Testis (tissue), 5 donors: Measurements from ENCODE around the gene LRP2BP. TPM values are rescaled to one million over a fixed set of nuclear protein-coding genes. Genes with fewer than 3 reads are reported as not detected.
A peak's percentile ranks its signal among the peaks of the same experiment; 100 is the strongest.

ENCODE experiments used
- DNase-seq: peaks from one replicate; pipeline ENCODE4 v3.0.0-alpha.2; 2019
- H3K27ac ChIP-seq, 2 donors: fragments of 200-600 bp; sonication (generic); one replicate each; pipeline ENCODE4 v1.5.1; 2019
- H3K27me3 ChIP-seq: fragments of 200-600 bp; sonication (generic); one replicate; pipeline ENCODE4 v1.5.1; 2019
- H3K36me3 ChIP-seq: fragments of 200-600 bp; sonication (generic); one replicate; pipeline ENCODE4 v1.5.1; 2017; ENCODE audit warnings: low read depth; ENCODE audit errors: missing control alignments
- H3K4me1 ChIP-seq: fragments of 200-600 bp; sonication (generic); one replicate; pipeline ENCODE4 v1.5.1; 2019
- H3K4me3 ChIP-seq, 2 donors: fragments of 200-600 bp; sonication (generic); one replicate each; pipeline ENCODE4 v1.5.1; 2017 to 2019
- H3K9me3 ChIP-seq: fragments of 200-600 bp; sonication (generic); one replicate; pipeline ENCODE4 v1.5.1; 2017
- POLR2A ChIP-seq: fragments of 450-650 bp; IDR thresholded peaks from one replicate; pipeline ENCODE4 v1.6.1; 2017; ENCODE audit warnings: antibody characterized with exemption, mild to moderate bottlenecking, moderate library complexity
- WGBS, 2 donors: methylation state at CpG; one replicate each; pipeline ENCODE4 v1.1.5; 2018; 5-methylcytosine and 5-hydroxymethylcytosine counted together
- intact Hi-C: fragments of 100-400 bp; cut with DNase I; formaldehyde crosslinking; loops from one replicate; pipeline ENCODE4 v1.15.1; 2023; ENCODE audit warnings: low total_unique reads
- long read RNA-seq, 2 donors: transcript quantifications; one replicate each; lab custom pipeline, GENCODE V29; 2026
- polyA plus RNA-seq: library from polyadenylated mRNA; stranded (reverse); fragments of 350-450 nt; fragmentation: Illumina TruSeq; extraction: RNeasy Lipid Tissue Mini Kit (QIAGEN cat#74804); gene quantifications from one replicate; pipeline ENCODE4 v1.2.3, GENCODE V29; 2014; ENCODE audit warnings: low read depth, low replicate concordance; ENCODE audit not compliant: insufficient read depth
- total RNA-seq, 2 donors: library from RNA; depleted of rRNA; stranded (reverse); fragments of >200 nt; gene quantifications; one replicate each; pipeline ENCODE4 v1.2.3, GENCODE V29; 2016
- TF ChIP-seq, protein P1 (sequence below), 3 experiments: fragments of 450-650 bp in 2 of 3; fragments of 200-600 bp in 1 of 3; sonication (generic) in 1 of 3; IDR thresholded peaks; one replicate each; pipeline ENCODE4 v1.5.1; 2016 to 2019; ENCODE audit warnings: antibody characterized with exemption in 3 of 3, mild to moderate bottlenecking in 2 of 3, moderate library complexity in 1 of 3

LRP2BP gene
- total RNA-seq = 10 to 100 TPM in 1 of 2 donors, 1 to 10 TPM in 1; 7.5 to 11.9 TPM
- polyA plus RNA-seq = 49.5 TPM
- long read RNA-seq, donor 1 = 0 reads
- long read RNA-seq, donor 2, partial matches to known transcripts = 31 of 31 reads
- long read RNA-seq, donor 2, other reads (novel, unspliced or antisense) = 0 of 31 reads

DNA sequence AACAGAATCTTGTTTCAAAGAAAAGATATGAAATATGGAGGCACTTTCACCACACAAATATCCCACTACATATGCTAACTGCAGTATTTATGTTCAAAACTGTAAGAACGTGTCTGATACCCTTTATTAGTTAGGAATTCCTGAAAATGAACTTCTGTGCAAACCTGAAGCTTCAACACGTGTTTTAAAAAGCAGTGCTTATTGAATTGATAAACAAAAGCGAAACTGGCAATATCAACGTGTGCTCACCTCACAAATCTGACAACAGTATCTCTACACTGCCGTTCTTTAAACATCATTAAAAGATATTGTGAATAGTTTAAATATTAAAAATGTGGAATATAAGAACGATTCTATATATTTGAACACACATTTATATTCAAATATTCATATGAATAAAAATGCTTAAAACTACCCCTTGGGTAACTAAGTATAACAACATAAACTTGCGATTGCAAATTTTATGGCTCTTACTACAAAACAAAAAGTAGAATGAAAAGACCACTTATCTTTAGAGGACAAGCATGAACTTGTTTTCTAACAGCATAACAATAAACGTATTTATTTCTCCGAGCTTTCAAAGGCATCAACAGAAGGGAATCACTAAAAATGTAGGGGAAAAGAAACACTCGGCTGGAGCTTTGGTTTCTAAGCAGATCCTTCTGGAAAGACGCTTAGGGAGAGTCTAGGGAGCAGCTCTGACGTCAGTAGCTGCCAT lies at the start of gene LRP2BP:
LRP2BP (minus strand) TSS at position 687 of the 718 bp plus-strand sequence. CDS start 17,738 bp downstream, outside the sequence.
- 1 to 2% methylated on average over 12 of the region's 12 CpGs for WGBS, 2 donors
- intact Hi-C loops = loop anchor here (5.0 kb wide), 1 partner anchor 188 kb away; the partner anchor contains the start of gene SNX25
- H3K36me3 ChIP-seq = no peaks in the 10 kb centered on the region
- H3K27me3 ChIP-seq = no peaks in the 10 kb centered on the region
- no peaks in the 10 kb centered on the region for H3K9me3 ChIP-seq
- TF ChIP-seq, protein P1, sequence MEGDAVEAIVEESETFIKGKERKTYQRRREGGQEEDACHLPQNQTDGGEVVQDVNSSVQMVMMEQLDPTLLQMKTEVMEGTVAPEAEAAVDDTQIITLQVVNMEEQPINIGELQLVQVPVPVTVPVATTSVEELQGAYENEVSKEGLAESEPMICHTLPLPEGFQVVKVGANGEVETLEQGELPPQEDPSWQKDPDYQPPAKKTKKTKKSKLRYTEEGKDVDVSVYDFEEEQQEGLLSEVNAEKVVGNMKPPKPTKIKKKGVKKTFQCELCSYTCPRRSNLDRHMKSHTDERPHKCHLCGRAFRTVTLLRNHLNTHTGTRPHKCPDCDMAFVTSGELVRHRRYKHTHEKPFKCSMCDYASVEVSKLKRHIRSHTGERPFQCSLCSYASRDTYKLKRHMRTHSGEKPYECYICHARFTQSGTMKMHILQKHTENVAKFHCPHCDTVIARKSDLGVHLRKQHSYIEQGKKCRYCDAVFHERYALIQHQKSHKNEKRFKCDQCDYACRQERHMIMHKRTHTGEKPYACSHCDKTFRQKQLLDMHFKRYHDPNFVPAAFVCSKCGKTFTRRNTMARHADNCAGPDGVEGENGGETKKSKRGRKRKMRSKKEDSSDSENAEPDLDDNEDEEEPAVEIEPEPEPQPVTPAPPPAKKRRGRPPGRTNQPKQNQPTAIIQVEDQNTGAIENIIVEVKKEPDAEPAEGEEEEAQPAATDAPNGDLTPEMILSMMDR (IDR thresholded peaks at IDR 0.05) = no peak
- no peak for TF ChIP-seq POLR2A
- DNase-seq = no peak
- H3K4me3 ChIP-seq = peak within 1 kb of the TSS; percentile 65 to 80
- H3K27ac ChIP-seq = peak within 1 kb of the TSS; percentile 97
- no peaks in the 10 kb centered on the region for H3K4me1 ChIP-seq

DNA sequence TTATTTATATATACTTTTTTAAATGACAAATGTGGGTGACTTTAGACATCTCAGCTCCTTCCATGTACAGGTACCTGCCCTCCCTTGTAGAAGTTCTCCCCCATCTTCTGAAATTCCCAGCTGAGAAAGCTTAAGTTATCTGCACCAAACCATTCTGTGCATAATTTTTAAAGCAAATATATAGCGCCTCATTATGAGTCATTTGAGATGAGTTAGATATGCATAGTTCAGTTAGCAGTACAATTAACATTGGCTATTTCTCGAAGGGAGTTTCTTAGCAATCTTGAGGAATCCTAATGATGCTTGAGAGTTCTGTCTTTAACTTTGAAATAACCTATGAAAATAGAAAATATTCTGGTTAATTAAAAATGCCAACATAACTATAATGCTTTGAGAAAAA lies 49.5 kb upstream of the LRP2BP start:
- Histone ChIP-seq H3K36me3 (no peaks in the 10 kb centered on the region), H3K27me3 (no peaks in the 10 kb centered on the region), H3K4me3 (no peak overlapping the region), H3K4me1 (no peaks in the 10 kb centered on the region), H3K9me3 (no peaks in the 10 kb centered on the region), H3K27ac (no peak overlapping the region)
- DNase-seq = no peak
- WGBS, 2 donors = 95 to 96% methylated on average over 2 of the region's 2 CpGs
- intact Hi-C loops = no loop called here
- no peak for TF ChIP-seq POLR2A
- TF ChIP-seq, protein P1 (IDR thresholded peaks at IDR 0.05) = no peak

DNA sequence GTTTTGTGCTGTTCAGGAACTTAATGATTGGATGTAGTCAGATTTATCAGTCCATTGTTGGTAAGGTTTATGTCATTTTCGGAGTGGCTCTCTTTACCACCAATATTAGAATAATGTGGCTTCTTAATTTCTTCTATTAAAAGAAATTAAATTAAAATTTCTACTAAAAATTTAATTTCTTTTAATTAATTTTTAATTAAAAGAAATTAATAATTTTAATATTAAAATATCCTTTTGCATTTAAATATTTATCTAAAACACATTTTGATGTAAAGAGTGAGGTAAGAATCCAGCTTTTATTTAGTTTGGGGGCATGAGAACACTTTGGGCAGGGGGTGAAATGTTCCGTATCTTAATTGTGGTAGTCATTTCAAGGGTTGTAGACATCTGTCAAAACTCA lies 45.8 kb upstream of the LRP2BP start:
- H3K4me3 ChIP-seq = no peak overlapping the region
- no peaks in the 10 kb centered on the region for H3K9me3 ChIP-seq
- no peaks in the 10 kb centered on the region for H3K27me3 ChIP-seq
- DNase-seq = no peak
- 89 to 90% methylated on average over 2 of the region's 2 CpGs for WGBS, 2 donors
- no peaks in the 10 kb centered on the region for H3K36me3 ChIP-seq
- intact Hi-C loops = no loop called here
- TF ChIP-seq, protein P1 (IDR thresholded peaks at IDR 0.05) = no peak
- no peak for TF ChIP-seq POLR2A
- no peaks in the 10 kb centered on the region for H3K4me1 ChIP-seq
- H3K27ac ChIP-seq = no peak overlapping the region

DNA sequence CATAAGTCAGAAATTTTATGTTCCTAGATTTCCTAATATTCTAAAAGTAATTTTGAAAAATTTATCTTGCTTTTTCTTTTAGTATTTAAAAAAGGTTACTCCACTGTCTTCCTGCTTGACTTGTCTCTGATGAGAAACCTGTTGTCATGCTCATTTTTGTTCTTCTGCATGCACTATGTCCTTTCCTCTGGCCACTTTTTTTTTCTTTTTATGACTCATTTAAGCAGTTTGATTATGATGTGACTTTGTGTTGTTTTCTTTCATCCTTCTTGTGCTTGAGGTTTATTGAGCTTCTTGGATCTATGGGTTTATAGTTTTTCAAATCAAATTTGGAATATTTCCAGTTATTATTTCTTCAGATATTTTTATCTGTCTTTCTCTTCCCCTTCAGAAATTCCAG lies 42.1 kb upstream of the LRP2BP start:
- H3K9me3 ChIP-seq = no peaks in the 10 kb centered on the region
- H3K27ac ChIP-seq = no peak overlapping the region
- no peak for DNase-seq
- H3K4me1 ChIP-seq = no peaks in the 10 kb centered on the region
- no peaks in the 10 kb centered on the region for H3K36me3 ChIP-seq
- intact Hi-C loops = no loop called here
- H3K4me3 ChIP-seq = no peak overlapping the region
- no peaks in the 10 kb centered on the region for H3K27me3 ChIP-seq
- TF ChIP-seq, protein P1 (IDR thresholded peaks at IDR 0.05) = no peak
- no peak for TF ChIP-seq POLR2A

DNA sequence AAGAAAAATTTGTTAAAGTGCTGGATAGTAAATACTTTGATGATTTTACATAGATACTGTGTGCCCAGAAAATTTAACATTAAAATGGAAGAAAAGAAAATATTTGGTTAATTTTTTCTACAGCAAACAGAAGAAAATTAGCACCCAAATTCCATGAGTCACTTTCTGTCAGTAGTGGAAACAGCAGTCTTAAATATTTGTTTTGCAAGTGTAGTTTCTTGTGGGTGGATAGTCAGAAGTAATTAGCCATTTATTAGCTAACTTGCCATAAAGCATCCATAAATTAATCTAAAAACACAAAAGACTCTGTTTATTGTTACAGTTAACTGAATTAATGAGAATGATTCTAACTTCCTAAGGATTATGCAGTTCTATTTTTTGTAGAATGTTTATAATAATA lies 39.7 kb upstream of the LRP2BP start:
- DNase-seq = no peak
- Histone ChIP-seq H3K27me3 (no peaks in the 10 kb centered on the region), H3K4me3 (no peak overlapping the region), H3K9me3 (no peaks in the 10 kb centered on the region), H3K4me1 (no peaks in the 10 kb centered on the region), H3K36me3 (no peaks in the 10 kb centered on the region), H3K27ac (no peak overlapping the region)
- TF ChIP-seq, protein P1 (IDR thresholded peaks at IDR 0.05) = no peak
- TF ChIP-seq POLR2A = no peak
- intact Hi-C loops = no loop called here
